ENCODE data around the gene KASH5. TPM values are rescaled to one million over a fixed set of nuclear protein-coding genes. Genes with fewer than 3 reads are reported as not detected.
A peak's percentile ranks its signal among the peaks of the same experiment; 100 is the strongest.

The KASH5 gene
- total RNA-seq, 1 donor from 2014 or later: not detected

- Mint-ChIP-seq H3K27me3 (ENCODE audit: low read depth) (no peaks in the 10 kb centered on the region), H3K27ac (no peak overlapping the region), H3K9me3 (no peaks in the 10 kb centered on the region), H3K4me3 (no peak overlapping the region), H3K4me1 (peaks cover 2% of the 10 kb centered on the region), H3K36me3 (peaks cover 63% of the 10 kb centered on the region)
- DNase-seq (ENCODE audit: low spot score in 2 of 2, unreplicated experiment in 2 of 2): no peak
- no peak for TF ChIP-seq CTCF (IDR thresholded peaks at IDR 0.05; ENCODE audit: unreplicated experiment)
Measured at GRCh38 chr19:49348305-49349189, 39.5 kb upstream of the KASH5 start.

GRCh38 chr19:49349567-49349966, 38.5 kb upstream of the KASH5 start:
- Mint-ChIP-seq H3K4me3 (no peak overlapping the region), H3K27me3 (ENCODE audit: low read depth) (no peaks in the 10 kb centered on the region), H3K4me1 (peaks cover 2% of the 10 kb centered on the region), H3K9me3 (no peaks in the 10 kb centered on the region), H3K27ac (peak overlapping the region; percentile 43), H3K36me3 (peaks cover 61% of the 10 kb centered on the region)
- DNase-seq (ENCODE audit: low spot score in 2 of 2, unreplicated experiment in 2 of 2): no peak
- no peak for TF ChIP-seq CTCF (IDR thresholded peaks at IDR 0.05; ENCODE audit: unreplicated experiment)

GRCh38 chr19:49355909-49356353, 32.1 kb upstream of the KASH5 start:
- Mint-ChIP-seq H3K27ac (peak overlapping the region; percentile 88), H3K4me1 (peaks cover 27% of the 10 kb centered on the region), H3K27me3 (ENCODE audit: low read depth) (no peaks in the 10 kb centered on the region), H3K36me3 (peaks cover 39% of the 10 kb centered on the region), H3K4me3 (peak overlapping the region; percentile 50), H3K9me3 (no peaks in the 10 kb centered on the region)
- DNase-seq (ENCODE audit: low spot score in 2 of 2, unreplicated experiment in 2 of 2): no peak
- no peak for TF ChIP-seq CTCF (IDR thresholded peaks at IDR 0.05; ENCODE audit: unreplicated experiment)

- no peak for TF ChIP-seq CTCF (IDR thresholded peaks at IDR 0.05; ENCODE audit: unreplicated experiment)
- no peak for DNase-seq (ENCODE audit: low spot score in 2 of 2, unreplicated experiment in 2 of 2)
- peaks cover 27% of the 10 kb centered on the region for H3K4me1 Mint-ChIP-seq
- H3K27me3 Mint-ChIP-seq (ENCODE audit: low read depth): no peaks in the 10 kb centered on the region
- peak overlapping the region; percentile 50 for H3K4me3 Mint-ChIP-seq
- no peaks in the 10 kb centered on the region for H3K9me3 Mint-ChIP-seq
- peaks cover 35% of the 10 kb centered on the region for H3K36me3 Mint-ChIP-seq
- peak overlapping the region; percentile 88 for H3K27ac Mint-ChIP-seq
Measured at GRCh38 chr19:49356382-49356781, 31.7 kb upstream of the KASH5 start.

GRCh38 chr19:49357186-49357585, 30.9 kb upstream of the KASH5 start:
- Mint-ChIP-seq H3K4me1 (peaks cover 27% of the 10 kb centered on the region), H3K27me3 (ENCODE audit: low read depth) (no peaks in the 10 kb centered on the region), H3K27ac (peak overlapping the region; percentile 88), H3K4me3 (peak overlapping the region; percentile 50), H3K9me3 (no peaks in the 10 kb centered on the region), H3K36me3 (peaks cover 30% of the 10 kb centered on the region)
- no peak for DNase-seq (ENCODE audit: low spot score in 2 of 2, unreplicated experiment in 2 of 2)
- no peak for TF ChIP-seq CTCF (IDR thresholded peaks at IDR 0.05; ENCODE audit: unreplicated experiment)
